ENCODE measurements around the gene RBM42. TPM values are rescaled to one million over a fixed set of nuclear protein-coding genes. Genes with fewer than 3 reads are reported as not detected.
A peak's percentile ranks its signal among the peaks of the same experiment; 100 is the strongest.

The RBM42 gene
- total and polyA plus RNA-seq, 2 of the 13 experiments (the other 11 are each of a cell fraction or from before 2014, with no cell fraction given) = 27.2 to 55.3 TPM

- TF ChIP-seq DRAP1 (CRISPR knock-in tag; IDR thresholded peaks at IDR 0.05) (peak; percentile 76), ZBTB7A (CRISPR knock-in tag; IDR thresholded peaks at IDR 0.05) (0 out of 2 replicates have a peak, but pooled peaks have one; percentile 52), ZNF446 (CRISPR knock-in tag; IDR thresholded peaks at IDR 0.05) (no peak), MLXIP (CRISPR knock-in tag; IDR thresholded peaks at IDR 0.05; ENCODE audit: borderline replicate concordance) (0 out of 2 replicates have a peak, but pooled peaks have one; percentile 18), ARID5B (CRISPR knock-in tag; IDR thresholded peaks at IDR 0.05) (peak; percentile 29; the same call in 1 of the 2 replicates), TCF12 (IDR thresholded peaks at IDR 0.05) (no peak), TCF12 (CRISPR knock-in tag; IDR thresholded peaks at IDR 0.05) (0 out of 2 replicates have a peak, but pooled peaks have one; percentile 58), FIP1L1 (IDR thresholded peaks at IDR 0.05; ENCODE audit: borderline replicate concordance, insufficient read depth, low read depth, low read length) (no peak), ZNF121 (CRISPR knock-in tag; IDR thresholded peaks at IDR 0.05) (no peak), RXRA (CRISPR knock-in tag; IDR thresholded peaks at IDR 0.05) (0 out of 2 replicates have a peak, but pooled peaks have one; percentile 20), THAP9 (CRISPR knock-in tag; IDR thresholded peaks at IDR 0.05; ENCODE audit: borderline replicate concordance) (peak; percentile 74), ATF2 (CRISPR knock-in tag; IDR thresholded peaks at IDR 0.05) (peak; percentile 98)
These were observed at the start of gene RBM42 (continued) for GRCh38 chr19:35628565-35629331.
